T-helper 1 cell treated with Interleukin-12 subunit alpha and Interleukin-12 subunit beta and Interleukin-4 antibody, amounts not matched to agents 30 μg/mL and 1 μg/mL, for 36 hours (primary cell): ENCODE data around the gene SLC23A2.
"Not testable (repeated sequence)": the region's sequence is repeated elsewhere in the genome, so short reads cannot be mapped to it uniquely, and the experiment has no call there.

Source experiments
- H3K27ac Mint-ChIP-seq: one replicate; pipeline ENCODE4 v1.8.0; 2021; ENCODE audit warnings: mild to moderate bottlenecking, mixed read lengths
- H3K27me3 Mint-ChIP-seq: one replicate; pipeline ENCODE4 v1.8.0; 2021; ENCODE audit warnings: low read depth, mixed read lengths
- H3K36me3 Mint-ChIP-seq: one replicate; pipeline ENCODE4 v1.8.0; 2021; ENCODE audit warnings: low read depth, mixed read lengths
- H3K4me1 Mint-ChIP-seq: one replicate; pipeline ENCODE4 v1.8.0; 2021; ENCODE audit warnings: low read depth, mixed read lengths
- H3K4me3 Mint-ChIP-seq: one replicate; pipeline ENCODE4 v1.8.0; 2021; ENCODE audit warnings: mild to moderate bottlenecking, moderate library complexity, mixed read lengths
- H3K9me3 Mint-ChIP-seq: one replicate; pipeline ENCODE4 v1.8.0; 2021; ENCODE audit warnings: mixed read lengths

Gene SLC23A2

DNA sequence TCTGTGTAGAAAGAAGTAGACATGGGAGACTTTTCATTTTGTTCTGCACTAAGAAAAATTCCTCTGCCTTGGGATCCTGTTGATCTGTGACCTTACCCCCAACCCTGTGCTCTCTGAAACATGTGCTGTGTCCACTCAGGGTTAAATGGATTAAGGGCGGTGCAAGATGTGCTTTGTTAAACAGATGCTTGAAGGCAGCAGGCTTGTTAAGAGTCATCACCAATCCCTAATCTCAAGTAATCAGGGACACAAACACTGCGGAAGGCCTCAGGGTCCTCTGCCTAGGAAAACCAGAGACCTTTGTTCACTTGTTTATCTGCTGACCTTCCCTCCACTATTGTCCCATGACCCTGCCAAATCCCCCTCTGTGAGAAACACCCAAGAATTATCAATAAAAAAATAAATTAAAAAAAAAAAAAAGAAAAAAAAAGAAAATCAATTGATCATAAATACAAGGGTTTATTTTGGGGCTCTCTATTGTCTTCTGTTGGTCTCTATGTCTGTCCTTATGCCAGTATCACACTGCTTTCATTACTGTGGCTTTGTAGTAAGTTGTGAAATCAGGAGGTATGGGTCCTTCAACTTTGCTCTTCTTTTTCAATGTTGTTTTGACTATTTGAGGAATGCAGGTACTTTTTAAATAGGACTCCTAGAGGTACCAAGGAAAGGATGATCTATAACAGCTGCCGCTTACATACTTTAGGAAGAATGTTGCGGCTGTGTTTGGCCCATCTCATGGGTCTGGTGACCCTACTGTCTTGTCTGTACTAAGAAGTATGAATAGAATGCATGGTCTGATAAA is 27.1 kb upstream of the SLC23A2 start:
- not testable (repeated sequence) for H3K4me3 Mint-ChIP-seq, H3K27me3 Mint-ChIP-seq, H3K27ac Mint-ChIP-seq, H3K36me3 Mint-ChIP-seq, H3K4me1 Mint-ChIP-seq, H3K9me3 Mint-ChIP-seq

DNA sequence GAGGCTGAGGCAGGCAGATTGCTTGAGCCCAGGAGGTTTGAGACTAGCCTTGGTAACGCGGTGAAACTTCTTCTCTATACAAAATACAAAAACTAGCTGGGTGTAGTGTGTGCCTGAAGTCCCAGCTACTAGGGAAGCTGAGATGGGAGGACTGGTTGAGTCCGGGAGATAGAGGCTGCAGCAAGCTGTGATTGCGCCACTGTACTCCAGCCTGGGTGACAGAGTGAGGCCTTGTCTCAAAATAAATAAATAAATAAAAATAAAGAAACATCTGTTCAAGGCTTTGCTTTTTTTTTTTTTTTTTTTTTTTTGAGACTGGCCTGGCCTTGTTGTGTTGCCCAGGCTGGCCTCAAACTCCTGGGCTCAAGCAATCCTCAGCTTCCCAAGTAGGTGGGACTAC is 23.7 kb upstream of the SLC23A2 start:
- Mint-ChIP-seq H3K4me1 (no peaks in the 10 kb centered on the region), H3K27ac (no peak overlapping the region), H3K27me3 (no peaks in the 10 kb centered on the region), H3K36me3 (no peaks in the 10 kb centered on the region), H3K9me3 (no peaks in the 10 kb centered on the region), H3K4me3 (no peak overlapping the region)

DNA sequence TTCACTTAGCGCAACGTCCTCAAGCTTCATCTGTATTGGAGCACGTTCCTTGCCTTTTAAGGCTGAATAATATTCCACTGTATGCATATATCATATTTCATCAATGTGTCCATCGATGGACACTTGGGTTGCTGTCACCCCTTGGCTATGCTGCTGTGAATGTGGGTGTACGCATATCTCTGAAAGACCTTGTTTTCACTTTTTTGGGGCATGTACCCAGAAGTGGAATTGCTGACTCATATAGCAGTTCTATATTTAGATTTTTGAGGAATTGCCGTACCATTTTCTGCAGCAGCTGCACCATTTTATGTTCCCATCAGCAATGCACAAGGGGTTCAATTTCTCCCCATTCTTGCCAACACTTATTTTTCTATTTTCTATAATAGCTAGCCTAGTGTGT is 22.8 kb upstream of the SLC23A2 start:
- Mint-ChIP-seq H3K9me3 (no peaks in the 10 kb centered on the region), H3K4me1 (no peaks in the 10 kb centered on the region), H3K27me3 (no peaks in the 10 kb centered on the region), H3K36me3 (no peaks in the 10 kb centered on the region), H3K27ac (no peak overlapping the region), H3K4me3 (no peak overlapping the region)

DNA sequence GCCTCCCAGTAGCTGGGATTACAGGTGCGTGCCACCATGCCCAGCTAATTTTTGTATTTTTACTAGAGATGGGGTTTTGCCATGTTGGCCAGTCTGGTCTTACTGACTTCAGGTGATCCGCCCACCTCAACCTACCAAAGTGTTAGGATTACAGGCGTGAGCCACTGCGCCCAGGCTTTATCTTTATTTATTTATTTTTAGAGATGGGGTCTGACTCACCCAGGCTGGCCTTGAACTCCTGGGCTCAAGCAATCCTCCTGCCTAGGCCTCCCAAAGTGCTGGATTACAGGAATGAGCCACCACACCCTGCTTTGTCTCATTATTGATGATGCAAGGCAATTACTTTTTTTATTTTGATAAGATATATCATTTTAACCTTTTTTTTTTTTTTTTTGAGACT is 21.9 kb upstream of the SLC23A2 start:
- not testable (repeated sequence) for H3K36me3 Mint-ChIP-seq, H3K27ac Mint-ChIP-seq

DNA sequence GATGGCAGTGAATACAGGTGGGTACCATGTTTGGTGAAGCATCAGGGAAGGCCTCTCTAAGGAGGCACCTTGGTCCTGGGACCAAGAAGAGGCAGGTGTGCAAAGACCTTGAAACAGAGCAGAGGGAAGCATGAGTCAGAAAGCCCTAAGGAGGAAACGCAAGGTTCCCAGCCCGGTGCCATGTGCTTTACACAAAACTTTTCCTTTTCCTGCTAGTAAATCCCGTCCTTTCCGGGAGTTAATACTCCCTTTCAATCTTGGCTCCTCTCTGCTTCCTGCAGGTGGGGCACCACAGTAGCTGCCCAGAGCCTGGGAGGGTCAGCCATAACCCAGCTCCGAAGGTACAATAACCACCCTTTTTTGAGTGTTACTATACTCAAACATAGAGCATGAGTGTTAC is 19.4 kb upstream of the SLC23A2 start:
- Mint-ChIP-seq H3K36me3 (no peaks in the 10 kb centered on the region), H3K4me1 (no peaks in the 10 kb centered on the region), H3K9me3 (no peaks in the 10 kb centered on the region), H3K27ac (no peak overlapping the region), H3K27me3 (peaks cover 3% of the 10 kb centered on the region), H3K4me3 (no peak overlapping the region)

More for the DNA sequence above, 21.9 kb upstream of the SLC23A2 start:
- not testable (repeated sequence) for H3K27me3 Mint-ChIP-seq, H3K9me3 Mint-ChIP-seq, H3K4me3 Mint-ChIP-seq, H3K4me1 Mint-ChIP-seq

DNA sequence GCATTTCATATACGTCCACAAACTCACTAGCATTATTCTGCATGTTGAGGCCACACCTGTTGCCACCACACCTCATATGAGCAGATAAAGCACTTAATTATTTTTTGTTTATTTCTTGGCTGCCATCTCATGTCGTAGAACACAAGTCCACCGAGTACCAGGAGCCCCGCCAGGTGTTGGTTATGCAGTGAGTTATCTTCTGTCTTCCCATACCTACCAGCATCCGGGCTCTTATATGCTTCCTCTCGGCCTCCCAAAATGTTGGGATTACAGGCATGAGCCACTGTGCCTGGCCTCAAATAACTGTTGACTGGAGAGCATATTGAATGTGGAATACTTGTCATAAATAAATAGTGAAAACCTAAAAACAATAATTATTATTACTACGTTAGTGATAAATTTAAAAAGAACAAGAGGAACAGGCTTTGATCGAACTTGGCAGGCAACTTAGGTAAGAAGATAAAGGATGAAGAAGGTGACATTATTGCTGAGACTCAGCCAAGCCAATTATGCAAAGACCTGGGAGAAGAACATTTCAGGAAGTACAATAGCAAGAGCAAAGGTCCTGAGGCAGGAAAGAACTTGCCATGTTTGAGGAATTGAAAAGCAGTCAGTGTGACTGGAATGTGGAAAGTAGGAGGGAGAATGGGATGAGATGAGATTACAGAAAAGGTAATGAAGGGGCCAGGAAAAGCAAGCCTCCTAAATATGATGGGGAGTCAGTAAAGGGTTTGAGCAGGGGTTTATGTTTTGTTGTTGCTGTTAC is 12.6 kb upstream of the SLC23A2 start:
- Mint-ChIP-seq H3K4me3 (no peak overlapping the region), H3K4me1 (peaks cover 5% of the 10 kb centered on the region), H3K27ac (no peak overlapping the region)

DNA sequence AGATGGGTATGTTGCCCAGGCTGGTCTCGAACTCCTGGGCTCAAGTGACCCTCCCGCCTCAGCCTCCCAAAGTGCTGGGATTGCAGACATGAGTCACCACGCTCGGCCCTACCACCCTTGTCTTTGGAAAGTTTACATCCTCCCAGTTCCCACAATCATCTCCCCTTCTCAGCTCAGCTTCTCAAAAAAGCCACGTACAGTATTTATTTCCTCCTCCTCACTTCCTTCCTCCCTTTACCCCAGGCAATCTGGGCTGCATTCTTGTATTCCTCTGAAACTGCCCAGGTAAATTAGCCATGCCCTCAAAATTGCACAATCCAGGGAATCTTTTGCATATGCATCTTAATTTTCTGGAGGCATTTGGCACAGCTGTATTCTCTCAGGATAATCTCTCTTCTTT is 7.4 kb upstream of the SLC23A2 start:
- Mint-ChIP-seq H3K4me1 (peaks cover 13% of the 10 kb centered on the region), H3K9me3 (no peaks in the 10 kb centered on the region), H3K36me3 (no peaks in the 10 kb centered on the region), H3K27ac (no peak overlapping the region), H3K27me3 (peaks cover 9% of the 10 kb centered on the region), H3K4me3 (no peak overlapping the region)

More for the DNA sequence above, 12.6 kb upstream of the SLC23A2 start:
- H3K36me3 Mint-ChIP-seq: no peaks in the 10 kb centered on the region
- H3K9me3 Mint-ChIP-seq: no peaks in the 10 kb centered on the region
- peaks cover 6% of the 10 kb centered on the region for H3K27me3 Mint-ChIP-seq

DNA sequence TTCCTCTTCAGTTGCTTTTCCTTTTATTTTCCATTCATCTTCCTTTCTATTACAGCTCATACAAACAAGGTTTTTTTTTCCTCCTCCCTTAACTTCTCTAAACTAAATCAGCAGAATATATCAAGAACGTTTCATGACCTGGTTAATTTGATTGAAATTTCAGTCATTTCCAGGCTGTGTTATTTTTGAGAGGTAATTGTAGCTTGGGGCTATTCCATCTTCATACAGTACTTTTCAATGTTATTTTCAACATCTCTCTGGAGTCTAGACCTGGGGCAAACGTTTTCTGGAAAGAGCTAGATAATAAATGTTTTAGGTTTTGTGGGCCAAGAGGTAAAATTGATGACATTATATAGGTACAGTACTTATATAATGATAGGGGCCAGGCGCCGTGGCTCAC is 4.0 kb upstream of the SLC23A2 start:
- H3K27me3 Mint-ChIP-seq: peaks cover 16% of the 10 kb centered on the region
- H3K9me3 Mint-ChIP-seq: no peaks in the 10 kb centered on the region
- H3K4me3 Mint-ChIP-seq: no peak overlapping the region
- no peak overlapping the region for H3K27ac Mint-ChIP-seq
- peaks cover 21% of the 10 kb centered on the region for H3K4me1 Mint-ChIP-seq
- H3K36me3 Mint-ChIP-seq: no peaks in the 10 kb centered on the region

DNA sequence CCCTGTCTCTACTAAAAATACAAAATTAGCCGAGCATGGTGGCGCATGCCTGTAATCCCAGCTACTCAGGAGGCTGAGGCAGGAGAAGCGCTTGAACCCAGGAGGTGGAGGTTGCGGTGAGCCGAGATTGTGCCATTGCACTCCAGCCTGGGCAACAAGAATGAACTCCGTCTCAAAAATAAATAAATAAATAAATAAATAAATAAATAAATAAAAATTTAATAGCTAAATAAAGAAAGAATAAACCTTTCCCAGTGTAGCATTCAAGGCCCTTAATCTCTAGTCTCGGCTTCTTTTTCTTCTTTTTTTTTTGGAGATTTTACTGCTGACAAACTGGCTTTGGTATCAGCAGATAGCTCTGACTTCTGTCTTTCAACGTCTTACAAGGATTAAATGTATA is 3.5 kb upstream of the SLC23A2 start:
- Mint-ChIP-seq H3K4me1 (peaks cover 26% of the 10 kb centered on the region), H3K27me3 (peaks cover 16% of the 10 kb centered on the region)
- H3K36me3 Mint-ChIP-seq, H3K27ac Mint-ChIP-seq, H3K4me3 Mint-ChIP-seq, H3K9me3 Mint-ChIP-seq: not testable (repeated sequence)

DNA sequence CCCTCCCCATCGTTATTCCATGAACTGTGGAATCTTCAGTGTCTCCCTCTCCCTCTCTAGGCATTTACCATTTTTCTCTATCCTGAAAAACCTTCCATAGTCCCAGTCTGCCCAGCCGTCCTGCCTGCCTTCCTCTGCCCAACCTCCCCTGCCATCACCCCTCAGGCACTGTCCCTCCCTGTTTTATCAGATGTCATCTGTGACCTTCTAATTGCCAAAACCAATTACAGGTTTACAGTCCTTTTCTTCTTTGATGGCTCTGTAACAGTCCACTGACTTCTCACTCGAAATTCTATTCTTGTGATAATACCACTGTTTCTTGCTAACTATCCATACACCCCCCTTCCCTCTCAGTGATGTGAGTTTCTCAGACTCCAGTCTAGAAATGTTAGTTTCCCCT is 2.3 kb upstream of the SLC23A2 start:
- no peaks in the 10 kb centered on the region for H3K9me3 Mint-ChIP-seq
- peak overlapping the region; percentile 29 for H3K4me3 Mint-ChIP-seq
- H3K27ac Mint-ChIP-seq: no peak overlapping the region
- H3K27me3 Mint-ChIP-seq: peaks cover 16% of the 10 kb centered on the region
- no peaks in the 10 kb centered on the region for H3K36me3 Mint-ChIP-seq
- H3K4me1 Mint-ChIP-seq: peaks cover 29% of the 10 kb centered on the region

DNA sequence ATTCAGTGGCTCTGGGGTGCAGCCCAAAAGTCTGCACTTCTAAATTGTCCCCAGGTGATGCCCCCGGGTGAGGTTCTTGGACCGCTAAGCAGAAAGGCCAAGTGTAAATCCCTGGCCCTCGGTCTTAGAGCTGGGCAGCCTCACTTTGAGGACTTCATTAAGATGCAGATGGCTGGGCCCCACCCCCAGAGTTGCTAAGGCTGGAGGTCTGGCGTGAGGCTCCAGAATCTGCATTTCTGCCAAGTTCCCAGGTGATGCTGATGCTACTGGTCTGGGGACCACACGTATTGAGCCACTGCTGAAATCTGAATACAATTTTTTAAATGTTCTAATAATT is 735 bp upstream of the SLC23A2 start:
- no peaks in the 10 kb centered on the region for H3K9me3 Mint-ChIP-seq
- H3K4me3 Mint-ChIP-seq: peak overlapping the region; percentile 94
- H3K4me1 Mint-ChIP-seq: peaks cover 31% of the 10 kb centered on the region
- peak overlapping the region; percentile 91 for H3K27ac Mint-ChIP-seq
- peaks cover 16% of the 10 kb centered on the region for H3K27me3 Mint-ChIP-seq
- no peaks in the 10 kb centered on the region for H3K36me3 Mint-ChIP-seq

DNA sequence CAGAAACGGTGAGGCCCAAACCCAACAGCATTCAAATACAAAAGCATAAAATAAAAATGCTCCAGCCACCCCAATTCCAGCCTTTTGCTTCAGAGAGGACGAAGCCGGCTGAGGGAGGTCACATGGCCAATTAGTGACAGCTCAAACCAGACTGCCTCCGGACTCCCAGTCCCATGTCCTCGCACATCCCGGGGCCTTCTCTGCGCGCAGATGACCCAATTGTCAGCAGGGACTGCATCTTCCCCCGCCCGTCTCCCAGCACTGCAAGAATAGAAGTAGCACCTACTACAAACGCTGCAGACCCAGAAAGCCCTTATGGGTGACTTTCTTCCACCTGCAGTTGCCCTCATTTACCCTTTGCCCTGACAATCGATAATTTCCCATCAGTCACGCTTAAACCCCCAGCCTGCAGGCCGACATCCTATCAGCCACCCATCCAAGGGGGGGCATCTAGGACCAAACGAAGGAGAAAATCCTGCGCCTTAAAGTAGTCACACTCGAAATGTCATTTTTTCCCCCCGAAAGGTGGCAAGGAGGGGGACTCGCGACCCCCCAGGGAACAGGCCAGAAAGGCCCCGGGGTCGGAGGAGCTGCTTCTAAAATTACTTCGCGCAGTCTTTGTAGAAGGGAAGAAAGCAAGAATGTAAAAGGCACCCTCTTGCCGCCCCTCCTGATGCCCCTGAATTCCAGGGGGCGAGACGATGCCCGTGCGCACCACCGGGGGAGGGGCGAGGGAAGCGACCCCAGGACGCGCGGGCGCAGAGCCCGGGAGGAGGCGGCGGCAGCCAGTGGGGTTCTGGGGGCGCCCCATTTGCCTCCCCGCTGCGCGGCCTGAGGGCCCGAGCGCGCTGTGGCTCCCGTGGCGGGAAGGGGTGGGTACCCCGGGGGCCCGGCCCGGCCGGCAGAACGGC is 792 bp downstream of the SLC23A2 start:
- Mint-ChIP-seq H3K36me3 (peaks cover 3% of the 10 kb centered on the region), H3K4me3 (peak overlapping the region; percentile 94), H3K9me3 (no peaks in the 10 kb centered on the region), H3K27ac (peak overlapping the region; percentile 86), H3K27me3 (peaks cover 16% of the 10 kb centered on the region), H3K4me1 (peaks cover 31% of the 10 kb centered on the region)

DNA sequence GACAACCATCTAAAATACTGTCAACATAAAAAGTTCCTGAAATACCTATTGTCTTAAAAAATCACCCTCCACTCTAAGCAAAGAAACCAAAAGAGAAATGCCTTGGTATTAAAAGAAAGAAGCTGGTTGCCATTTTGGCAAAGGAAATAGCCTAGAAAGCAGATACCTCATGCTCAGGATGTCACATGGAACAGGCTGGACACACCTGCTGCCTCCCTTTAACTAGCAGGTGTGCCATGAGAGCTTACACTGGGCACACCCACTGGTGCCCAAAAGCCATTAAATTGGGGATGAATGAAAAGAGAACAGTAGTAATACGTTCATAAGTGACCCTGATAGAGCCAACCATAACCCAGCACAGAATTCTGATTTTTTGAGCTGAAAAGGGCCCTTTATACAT is 1.5 kb downstream of the SLC23A2 start:
- peak overlapping the region; percentile 39 for H3K27ac Mint-ChIP-seq
- peaks cover 13% of the 10 kb centered on the region for H3K27me3 Mint-ChIP-seq
- H3K4me1 Mint-ChIP-seq: peaks cover 34% of the 10 kb centered on the region
- peak overlapping the region; percentile 94 for H3K4me3 Mint-ChIP-seq
- peaks cover 3% of the 10 kb centered on the region for H3K36me3 Mint-ChIP-seq
- no peaks in the 10 kb centered on the region for H3K9me3 Mint-ChIP-seq

DNA sequence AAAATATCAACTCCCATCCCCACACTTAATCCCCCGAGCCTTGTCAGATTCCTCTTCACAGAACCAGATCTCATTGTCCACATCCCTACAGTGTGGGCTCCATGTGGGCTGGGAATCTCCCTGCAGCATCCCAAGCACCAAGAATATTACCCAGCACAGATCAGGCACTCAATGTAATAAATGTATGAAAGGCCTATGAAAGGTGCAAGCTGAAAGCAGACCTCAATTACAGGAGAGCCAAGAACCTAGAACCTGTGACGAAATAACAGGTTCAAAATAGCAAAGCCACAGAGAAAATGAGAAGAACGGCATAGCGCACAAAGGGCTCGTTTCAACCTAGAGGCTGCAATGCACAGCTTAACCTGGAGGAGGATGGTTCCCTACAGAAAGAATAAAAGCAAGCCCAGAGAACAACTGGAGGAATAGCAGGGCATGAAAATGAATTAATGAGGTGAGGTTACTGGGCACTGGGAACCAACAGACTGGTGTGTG is 3.1 kb downstream of the SLC23A2 start:
- no peak overlapping the region for H3K4me3 Mint-ChIP-seq
- peaks cover 34% of the 10 kb centered on the region for H3K4me1 Mint-ChIP-seq
- H3K36me3 Mint-ChIP-seq: peaks cover 3% of the 10 kb centered on the region
- H3K9me3 Mint-ChIP-seq: no peaks in the 10 kb centered on the region
- H3K27ac Mint-ChIP-seq: peak overlapping the region; percentile 61
- peaks cover 5% of the 10 kb centered on the region for H3K27me3 Mint-ChIP-seq
